ENCODE results near the gene DST. TPM values are rescaled to one million over a fixed set of nuclear protein-coding genes. Genes with fewer than 3 reads are reported as not detected.

Gene DST
- total and polyA plus RNA-seq, 2 of the 8 experiments (the other 6 are each of a cell fraction or from before 2014, with no cell fraction given) = 49.4 to 116 TPM

DNA sequence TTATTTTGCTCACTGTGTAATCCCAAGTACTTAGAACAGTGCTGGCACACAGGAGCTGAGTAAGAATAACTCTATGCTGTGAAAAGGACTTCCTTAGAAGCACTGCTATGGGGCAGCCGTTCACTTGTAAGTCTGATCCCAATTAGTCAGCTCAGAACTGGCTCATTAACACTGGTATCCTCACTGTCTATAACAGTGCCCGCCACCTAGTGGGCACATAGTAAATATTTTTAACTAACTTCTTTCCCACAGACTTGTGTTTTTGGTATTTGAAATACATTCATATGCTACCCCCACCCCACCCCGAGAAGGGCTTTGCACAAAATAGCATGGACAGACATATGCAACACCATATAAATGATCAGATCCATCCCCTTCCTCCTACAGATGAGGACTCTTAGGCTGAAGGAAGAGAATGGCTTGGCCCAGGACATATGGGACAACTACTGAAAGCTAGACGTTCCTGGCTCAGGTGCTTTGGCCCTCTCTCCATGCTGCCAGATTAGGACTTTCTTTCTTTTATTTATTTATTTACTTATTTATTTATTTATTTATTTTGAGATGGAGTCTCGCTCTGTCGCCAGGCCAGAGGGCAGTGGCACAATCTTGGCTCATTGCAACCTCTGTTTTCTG is 47.1 kb downstream of the DST start (continued):
- no peak for TF ChIP-seq JUN (IDR thresholded peaks at IDR 0.05; ENCODE audit: low read depth, low read length)
- TF ChIP-seq SP2 (IDR thresholded peaks at IDR 0.05; ENCODE audit: low read length) = no peak
- no peak for TF ChIP-seq MAFK (IDR thresholded peaks at IDR 0.05; ENCODE audit: low read depth, low read length)
- no peak for TF ChIP-seq SP1 (IDR thresholded peaks at IDR 0.05; ENCODE audit: low read depth, low read length)
